Mucosa of descending colon (tissue), 3 donors: ENCODE results near the gene SHB. TPM values are rescaled to one million over a fixed set of nuclear protein-coding genes. Genes with fewer than 3 reads are reported as not detected.
A peak's percentile ranks its signal among the peaks of the same experiment; 100 is the strongest.

Experiments
- ATAC-seq: fragments of 200-7000 bp; cut with Tn5 transposase; one replicate; pipeline ENCODE4 v1.9.1; 2020; ENCODE audit warnings: mild to moderate bottlenecking, moderate library complexity
- DNase-seq, 3 donors: peaks; one replicate each; pipeline ENCODE4 v3.0.0-alpha.2; 2020
- H3K36me3 ChIP-seq: fragments of 200-600 bp; one replicate; pipeline ENCODE4 v1.8.0; 2021; ENCODE audit warnings: low read depth, mild to moderate bottlenecking
- H3K4me1 ChIP-seq: fragments of 200-600 bp; one replicate; pipeline ENCODE4 v1.8.0; 2021; ENCODE audit warnings: low read depth, mild to moderate bottlenecking
- H3K4me3 ChIP-seq: fragments of 200-600 bp; one replicate; pipeline ENCODE4 v1.8.0; 2021; ENCODE audit warnings: mild to moderate bottlenecking
- H3K9me3 ChIP-seq: fragments of 200-600 bp; one replicate; pipeline ENCODE4 v1.8.0; 2021; ENCODE audit warnings: mild to moderate bottlenecking
- CTCF ChIP-seq: fragments of 200-600 bp; IDR thresholded peaks from one replicate; pipeline ENCODE4 v1.8.0; 2022; ENCODE audit warnings: antibody characterized with exemption, mild to moderate bottlenecking
- intact Hi-C, 2 donors: fragments of 100-400 bp; cut with DNase I in 1 of 2; cut with micrococcal nuclease in 1 of 2; formaldehyde crosslinking; loops; one replicate each; pipeline versions ENCODE4 v1.11.0 to v1.11.1; 2022; cut with DNase I, micrococcal nuclease
- total RNA-seq, 3 donors: library from RNA; stranded (reverse); fragmentation: NEBNext Ultra II Directional in 2 of 3; extraction: Animal tissue kit (Norgen Biotek cat#: 25700) in 2 of 3; gene quantifications; one replicate each; pipeline versions ENCODE4 v1.2.1 to v1.2.4, GENCODE V29; 2021 to 2023
- donor health status: DM: no; HTN: no; CAD: no; lungs with moderate emphysema.
- donor health status: DM: no; HTN: no; CAD: no.
- donor health status: DM: no; HTN: yes; CAD: no.

SHB gene
- total RNA-seq, 3 donors from 2014 or later = 20.3 to 23.9 (median 20.6) TPM

- DNase-seq (no peak), ATAC-seq (no peak)
- no peak for TF ChIP-seq CTCF
- intact Hi-C loops = no loop called here
- Histone ChIP-seq H3K4me3 (no peak overlapping the region), H3K4me1 (no peaks in the 10 kb centered on the region), H3K36me3 (no peaks in the 10 kb centered on the region), H3K9me3 (no peaks in the 10 kb centered on the region)
Measured at GRCh38 chr9:38000332-38000731, 68.7 kb downstream of the SHB start.

DNA sequence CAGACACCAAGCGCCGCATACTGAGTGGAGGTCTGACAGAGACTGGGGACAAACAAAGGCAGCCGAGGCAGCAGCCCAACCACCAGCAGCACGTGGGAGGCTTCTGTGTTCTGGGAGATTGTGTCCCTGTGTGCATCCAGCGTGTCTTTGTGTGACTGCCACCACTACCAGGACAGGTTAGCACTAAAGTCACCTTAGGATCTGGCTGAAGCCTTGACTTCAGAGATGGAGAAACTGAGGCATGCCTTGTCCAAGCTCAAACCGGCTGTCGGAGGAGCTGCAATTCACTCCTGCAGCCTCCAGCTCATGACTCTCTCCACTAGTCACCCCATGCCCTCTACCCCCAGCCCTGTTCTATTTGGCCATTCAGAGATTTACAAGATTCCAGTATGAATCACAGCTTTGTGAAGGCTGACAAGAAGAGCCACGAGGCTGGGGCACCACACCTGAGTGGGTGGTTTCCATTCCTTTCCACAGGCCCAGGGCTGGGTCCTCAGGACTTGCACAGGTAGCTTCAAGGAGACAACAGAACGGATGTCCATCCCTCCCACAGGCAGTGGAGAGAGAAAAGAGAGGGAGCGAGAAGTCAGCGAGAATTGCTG, 69.3 kb downstream of the SHB start:
- Histone ChIP-seq H3K36me3 (no peaks in the 10 kb centered on the region), H3K9me3 (no peaks in the 10 kb centered on the region), H3K4me1 (no peaks in the 10 kb centered on the region), H3K4me3 (no peak overlapping the region)
- no peak for DNase-seq
- ATAC-seq = peak; percentile 29
- intact Hi-C loops = no loop called here
- no peak for TF ChIP-seq CTCF

- H3K36me3 ChIP-seq = no peaks in the 10 kb centered on the region
- no peak overlapping the region for H3K4me3 ChIP-seq
- no peaks in the 10 kb centered on the region for H3K4me1 ChIP-seq
- no peaks in the 10 kb centered on the region for H3K9me3 ChIP-seq
- intact Hi-C loops = no loop called here
- DNase-seq = no peak
- ATAC-seq = peak; percentile 32
- no peak for TF ChIP-seq CTCF
Measured at GRCh38 chr9:37998881-37999587, 70.0 kb downstream of the SHB start.

DNA sequence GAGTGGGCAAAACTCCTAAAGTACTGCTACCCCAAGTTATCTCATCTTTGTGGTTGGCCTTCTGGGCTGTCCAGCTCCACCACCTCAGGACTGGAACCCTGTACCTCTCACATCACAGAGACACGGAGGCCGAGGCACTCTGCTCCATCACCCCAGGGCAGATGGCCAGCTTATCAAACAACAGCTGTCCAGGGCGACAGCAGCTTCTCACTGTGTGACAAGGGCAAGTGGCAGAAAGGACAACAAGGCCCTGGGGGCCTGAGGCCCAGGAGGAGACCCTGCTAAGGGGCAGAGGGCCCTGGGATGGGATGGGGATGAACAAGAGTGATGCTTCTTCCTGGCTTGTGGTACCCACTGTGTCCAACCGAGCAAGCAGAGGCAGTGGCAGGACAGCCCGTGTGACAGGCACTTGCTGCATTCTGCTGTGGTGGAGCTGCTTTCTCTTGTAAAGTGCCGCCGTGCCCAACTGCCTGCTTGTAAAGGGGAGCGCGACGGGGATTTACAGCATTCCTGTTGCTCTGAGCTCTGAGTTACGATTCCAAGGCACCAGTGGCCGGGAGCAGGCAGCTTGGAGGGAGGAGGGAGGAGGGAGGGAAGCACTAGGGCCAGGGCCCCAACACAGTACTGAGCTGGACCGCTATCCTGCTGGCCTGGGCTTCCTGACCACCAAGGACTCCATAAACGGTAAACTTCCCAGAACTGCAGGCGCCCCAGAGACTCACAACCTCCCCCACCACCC, 71.2 kb downstream of the SHB start:
- Histone ChIP-seq H3K4me3 (no peak overlapping the region), H3K9me3 (no peaks in the 10 kb centered on the region), H3K36me3 (no peaks in the 10 kb centered on the region), H3K4me1 (no peaks in the 10 kb centered on the region)
- ATAC-seq = no peak
- intact Hi-C loops = no loop called here
- DNase-seq = no peak
- TF ChIP-seq CTCF = no peak

DNA sequence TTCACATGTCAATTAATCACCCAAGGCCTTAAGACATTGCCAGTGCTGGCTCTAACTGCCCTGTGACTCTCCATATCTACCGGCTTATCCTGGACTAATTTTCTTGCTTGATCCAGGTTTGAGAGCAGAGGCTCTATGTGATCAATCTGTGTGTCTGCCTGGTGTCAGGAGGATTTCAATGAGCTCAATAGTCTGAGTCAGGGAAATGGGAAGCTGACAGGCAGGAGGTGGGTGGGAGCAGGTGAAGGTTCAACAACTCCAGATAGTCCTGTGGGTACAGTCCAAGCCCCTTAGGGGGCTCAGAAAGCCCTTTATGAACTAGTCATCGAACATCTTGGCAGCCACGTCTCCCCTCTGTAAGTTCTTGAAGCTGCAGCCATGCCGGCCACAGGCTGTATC, 72.2 kb downstream of the SHB start:
- Histone ChIP-seq H3K36me3 (no peaks in the 10 kb centered on the region), H3K9me3 (no peaks in the 10 kb centered on the region), H3K4me3 (no peak overlapping the region), H3K4me1 (no peaks in the 10 kb centered on the region)
- no peak for TF ChIP-seq CTCF
- intact Hi-C loops = no loop called here
- DNase-seq (no peak), ATAC-seq (no peak)
